Kidney glomerular epithelial cell (primary cell): ENCODE data around the gene APC2.
"Not testable (repeated sequence)": the region's sequence is repeated elsewhere in the genome, so short reads cannot be mapped to it uniquely, and the experiment has no call there.

Experiments
- DNase-seq: peaks from one replicate; lab custom pipeline; 2025; lab: John Stamatoyannopoulos, UW

Gene APC2

GRCh38 chr19:1466018-1466460 is 16.1 kb downstream of the APC2 start:
- no peak for DNase-seq

DNA sequence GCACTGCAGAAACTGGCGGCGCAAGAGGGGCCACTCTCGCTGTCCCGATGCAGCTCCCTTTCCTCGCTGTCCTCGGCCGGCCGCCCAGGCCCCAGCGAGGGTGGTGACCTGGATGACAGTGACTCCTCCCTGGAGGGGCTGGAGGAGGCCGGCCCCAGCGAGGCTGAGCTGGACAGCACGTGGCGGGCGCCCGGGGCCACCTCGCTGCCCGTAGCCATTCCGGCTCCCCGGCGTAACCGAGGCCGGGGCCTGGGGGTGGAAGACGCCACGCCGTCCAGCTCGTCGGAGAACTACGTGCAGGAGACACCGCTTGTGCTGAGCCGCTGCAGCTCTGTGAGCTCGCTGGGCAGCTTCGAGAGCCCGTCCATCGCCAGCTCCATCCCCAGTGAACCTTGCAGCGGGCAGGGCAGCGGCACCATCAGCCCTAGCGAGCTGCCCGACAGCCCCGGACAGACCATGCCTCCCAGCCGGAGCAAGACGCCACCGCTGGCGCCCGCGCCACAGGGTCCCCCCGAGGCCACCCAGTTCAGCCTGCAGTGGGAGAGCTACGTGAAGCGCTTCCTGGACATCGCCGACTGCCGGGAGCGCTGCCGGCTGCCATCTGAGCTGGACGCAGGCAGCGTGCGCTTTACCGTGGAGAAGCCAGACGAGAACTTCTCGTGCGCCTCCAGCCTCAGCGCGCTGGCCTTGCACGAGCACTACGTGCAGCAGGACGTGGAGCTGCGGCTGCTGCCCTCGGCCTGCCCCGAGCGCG is 16.7 kb downstream of the APC2 start:
- DNase-seq: no peak

- no peak for DNase-seq
These were observed 17.2 kb downstream of the APC2 start for GRCh38 chr19:1467215-1467489.

- DNase-seq: no peak
These were observed 17.8 kb downstream of the APC2 start for GRCh38 chr19:1467490-1468273.

GRCh38 chr19:1468274-1468820 is 18.4 kb downstream of the APC2 start:
- no peak for DNase-seq

DNA sequence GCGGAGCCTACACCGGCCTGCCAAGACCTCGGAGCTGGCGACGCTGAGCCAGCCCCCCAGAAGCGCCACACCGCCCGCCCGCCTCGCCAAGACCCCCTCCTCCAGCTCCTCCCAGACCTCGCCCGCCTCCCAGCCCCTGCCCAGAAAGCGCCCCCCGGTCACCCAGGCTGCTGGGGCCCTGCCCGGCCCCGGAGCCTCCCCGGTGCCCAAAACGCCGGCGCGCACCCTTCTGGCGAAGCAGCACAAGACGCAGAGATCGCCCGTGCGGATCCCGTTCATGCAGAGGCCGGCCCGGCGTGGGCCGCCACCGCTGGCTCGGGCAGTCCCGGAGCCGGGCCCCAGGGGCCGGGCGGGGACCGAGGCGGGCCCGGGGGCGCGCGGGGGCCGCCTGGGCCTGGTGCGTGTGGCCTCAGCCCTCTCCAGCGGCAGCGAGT is 18.9 kb downstream of the APC2 start:
- no peak for DNase-seq

DNA sequence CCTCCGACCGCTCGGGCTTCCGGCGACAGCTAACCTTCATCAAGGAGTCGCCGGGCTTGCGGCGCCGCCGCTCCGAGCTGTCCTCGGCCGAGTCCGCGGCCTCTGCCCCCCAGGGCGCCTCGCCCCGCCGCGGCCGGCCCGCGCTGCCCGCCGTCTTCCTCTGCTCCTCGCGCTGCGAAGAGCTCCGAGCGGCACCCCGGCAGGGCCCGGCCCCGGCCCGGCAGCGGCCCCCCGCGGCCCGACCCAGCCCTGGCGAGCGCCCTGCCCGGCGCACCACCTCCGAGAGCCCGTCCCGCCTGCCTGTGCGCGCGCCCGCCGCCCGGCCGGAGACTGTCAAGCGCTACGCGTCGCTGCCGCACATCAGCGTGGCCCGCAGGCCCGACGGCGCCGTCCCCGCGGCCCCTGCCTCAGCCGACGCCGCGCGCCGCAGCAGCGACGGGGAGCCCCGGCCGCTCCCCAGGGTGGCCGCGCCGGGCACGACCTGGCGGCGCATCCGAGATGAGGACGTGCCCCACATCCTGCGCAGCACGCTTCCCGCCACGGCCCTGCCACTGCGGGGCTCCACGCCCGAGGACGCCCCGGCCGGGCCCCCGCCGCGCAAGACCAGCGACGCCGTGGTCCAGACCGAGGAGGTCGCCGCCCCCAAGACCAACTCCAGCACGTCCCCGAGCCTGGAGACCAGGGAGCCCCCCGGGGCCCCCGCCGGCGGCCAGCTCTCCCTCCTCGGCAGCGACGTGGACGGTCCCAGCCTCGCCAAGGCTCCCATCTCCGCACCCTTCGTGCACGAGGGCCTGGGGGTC is 19.5 kb downstream of the APC2 start:
- DNase-seq: no peak

DNA sequence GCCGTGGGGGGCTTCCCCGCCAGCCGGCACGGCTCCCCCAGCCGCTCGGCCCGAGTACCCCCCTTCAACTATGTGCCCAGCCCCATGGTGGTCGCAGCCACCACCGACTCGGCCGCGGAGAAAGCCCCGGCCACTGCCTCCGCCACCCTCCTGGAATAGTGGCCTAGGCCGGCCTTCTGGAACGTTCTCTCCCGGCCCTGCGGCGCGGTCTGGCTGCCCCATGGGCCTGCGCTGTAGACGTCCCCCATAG is 20.1 kb downstream of the APC2 start:
- DNase-seq: no peak

GRCh38 chr19:1470305-1471009 is 20.5 kb downstream of the APC2 start:
- DNase-seq: no peak

- DNase-seq: no peak
These were observed 21.1 kb downstream of the APC2 start for GRCh38 chr19:1471010-1471514.

- DNase-seq: no peak
These were observed 21.7 kb downstream of the APC2 start for GRCh38 chr19:1471515-1472160.

DNA sequence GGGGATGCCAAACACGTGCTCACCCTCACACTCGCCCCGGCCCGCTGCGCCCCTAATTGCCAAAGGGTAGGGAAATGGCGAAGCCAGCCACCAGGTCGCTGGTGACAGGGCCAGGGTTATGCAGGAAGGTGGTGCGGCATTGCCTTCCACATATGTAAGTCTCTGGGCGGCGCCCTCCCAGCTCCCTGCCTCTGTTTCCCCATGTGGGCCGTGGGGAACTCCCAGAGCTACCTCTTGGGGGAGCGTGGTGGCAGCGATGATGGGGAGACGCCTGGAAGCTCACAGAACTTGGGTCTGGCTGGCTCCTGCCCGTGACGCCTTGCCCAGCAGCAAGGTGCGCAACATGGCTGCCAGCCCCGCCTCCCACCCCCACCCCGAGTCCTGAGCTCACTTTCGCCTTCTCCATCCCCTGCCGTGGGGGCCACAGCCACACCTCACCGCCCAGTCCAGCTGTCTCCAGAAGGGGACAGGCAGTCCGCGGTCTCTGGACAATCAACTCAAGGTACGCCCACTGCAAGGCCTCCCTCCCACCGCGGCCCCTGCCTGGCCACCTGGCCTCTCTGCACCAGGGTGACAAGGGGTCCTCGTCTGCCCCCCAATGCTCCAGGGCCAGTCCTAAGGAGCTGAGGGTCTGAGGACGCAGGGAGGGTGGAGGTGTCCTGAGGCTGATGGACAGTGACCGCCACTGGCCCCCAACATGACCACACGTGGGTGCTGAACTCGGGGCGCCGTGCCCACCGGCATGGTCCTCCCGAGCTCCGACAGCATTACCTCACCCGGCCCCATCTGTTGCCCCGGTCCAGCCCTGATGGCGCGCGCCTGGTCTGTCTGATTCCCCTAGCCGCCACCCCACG is 22.5 kb downstream of the APC2 start:
- no peak for DNase-seq

DNA sequence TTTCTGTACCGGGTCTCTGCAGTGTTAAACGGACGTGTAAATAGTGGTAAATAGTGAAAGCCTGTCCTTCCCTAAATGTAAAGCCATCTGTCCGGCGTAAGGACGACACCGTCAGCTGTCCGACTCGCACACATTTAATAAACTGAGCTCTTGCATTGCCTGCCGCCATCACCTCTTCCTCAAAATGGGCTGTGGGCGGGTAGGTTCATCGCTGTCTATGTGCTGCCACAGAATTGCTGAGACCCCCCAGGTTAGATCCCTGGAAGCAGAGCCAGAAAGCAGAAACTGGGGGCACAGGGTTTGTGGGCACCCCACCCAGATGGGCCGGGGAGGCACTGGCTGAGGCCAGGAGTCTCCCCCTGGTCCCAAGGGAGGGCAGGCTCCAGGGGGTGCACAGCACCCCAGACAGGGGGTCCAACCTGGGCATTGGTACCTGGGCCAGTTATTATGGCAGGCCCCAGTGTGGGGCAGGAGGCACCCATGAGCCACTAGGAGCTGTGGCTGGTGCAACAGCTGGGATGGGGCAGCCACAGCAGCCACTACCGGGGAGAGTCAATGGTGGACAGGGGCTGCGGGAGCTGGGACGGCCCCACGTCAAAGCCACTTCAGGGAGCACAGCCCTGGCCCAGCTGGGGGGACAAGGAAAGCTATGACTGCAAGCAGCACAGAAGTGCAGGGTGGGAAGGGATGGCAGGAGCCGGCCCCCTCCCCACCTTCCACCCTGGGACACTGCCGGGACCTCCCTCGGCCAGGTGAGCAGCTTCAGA is 23.3 kb downstream of the APC2 start:
- no peak for DNase-seq

GRCh38 chr19:1474011-1474764 is 24.3 kb downstream of the APC2 start:
- no peak for DNase-seq

DNA sequence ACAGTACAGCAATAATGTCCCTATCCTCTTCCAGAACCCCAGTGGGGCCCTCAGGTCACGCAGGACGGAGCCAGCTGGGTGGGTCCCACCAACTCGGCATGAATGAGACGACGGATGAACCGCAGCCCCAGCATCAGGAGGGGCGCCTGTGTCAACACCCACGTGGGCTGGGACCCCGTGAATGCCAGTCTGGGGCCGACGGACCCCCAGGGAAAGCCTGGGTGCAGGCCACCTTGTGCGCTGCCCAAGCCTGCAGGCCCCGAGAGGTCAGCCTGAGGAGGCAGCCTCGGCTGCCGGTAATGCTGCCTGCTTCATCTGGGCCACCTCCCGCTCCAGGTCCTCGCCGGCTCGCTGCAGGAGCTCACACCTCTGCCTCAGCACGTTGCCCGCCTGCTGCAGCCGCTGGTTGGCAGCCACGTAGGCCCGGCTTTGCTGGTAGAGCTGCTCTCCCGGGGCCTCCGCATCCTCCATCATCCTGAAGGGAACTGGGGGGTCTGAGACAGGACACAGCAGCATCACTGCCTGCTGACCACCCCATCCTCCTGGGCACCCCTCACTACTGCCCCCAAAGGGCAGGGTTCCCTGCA is 24.9 kb downstream of the APC2 start:
- no peak for DNase-seq

DNA sequence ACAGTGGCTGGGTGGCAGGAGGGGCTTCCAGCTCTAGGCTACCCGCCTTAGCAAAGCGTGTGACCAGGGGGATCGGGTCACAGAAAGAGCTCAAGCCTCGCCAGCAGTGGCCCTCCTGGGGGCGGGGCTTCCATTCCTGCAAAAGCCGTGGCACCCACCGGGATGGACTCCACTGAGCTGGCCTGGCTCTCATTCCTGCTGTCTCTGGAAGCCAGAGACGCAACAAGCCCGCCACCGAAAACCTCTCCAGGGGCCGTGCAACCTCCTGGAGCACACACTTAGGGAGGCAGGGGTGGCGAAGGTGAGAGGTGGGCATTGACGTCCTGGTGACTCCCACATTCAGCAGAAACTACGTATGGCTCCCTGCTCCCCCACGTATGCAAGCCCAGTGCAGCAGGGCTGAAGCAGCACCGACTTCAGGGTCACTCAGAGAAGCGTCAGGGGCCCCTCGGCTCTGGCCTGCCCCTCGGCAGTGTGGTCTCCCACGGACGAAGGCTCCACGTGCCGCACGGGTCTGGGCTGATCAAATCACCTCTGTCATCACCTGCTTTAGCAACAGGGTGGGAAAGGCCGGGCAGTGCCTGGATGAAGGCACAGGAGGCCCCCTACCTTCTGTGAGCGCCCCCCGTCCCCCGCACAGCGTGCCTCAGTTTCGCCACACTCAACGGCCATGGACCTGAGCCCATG is 26.0 kb downstream of the APC2 start:
- no peak for DNase-seq

DNA sequence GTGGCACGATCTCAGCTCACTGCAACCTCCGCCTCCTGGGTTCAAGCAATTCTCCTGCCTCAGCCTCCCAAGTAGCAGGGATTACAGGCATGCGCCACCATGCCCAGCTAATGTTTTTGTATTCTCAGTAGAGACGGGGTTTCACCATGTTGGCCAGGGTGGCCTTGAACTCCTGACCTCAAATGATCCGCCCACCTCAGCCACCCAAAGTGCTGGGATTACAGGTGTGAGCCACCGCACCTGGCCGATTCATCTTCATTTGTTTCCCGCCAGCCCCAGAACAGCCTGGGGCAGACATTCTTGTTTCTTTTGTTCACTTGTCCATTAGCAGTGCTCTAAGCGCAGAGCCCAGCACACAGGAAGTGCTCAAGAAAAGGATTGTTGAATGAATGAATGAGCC is 27.1 kb downstream of the APC2 start:
- DNase-seq: not testable (repeated sequence)
